Measurements from ENCODE around the gene GJA9.

- TF ChIP-seq POLR2AphosphoS5 (IDR thresholded peaks at IDR 0.05) (no peak), CTCF (IDR thresholded peaks at IDR 0.05) (no peak), POLR2A (IDR thresholded peaks at IDR 0.05) (no peak)
Measured at GRCh38 chr1:38875811-38876210, 5.6 kb downstream of the GJA9 start.
